EH (cell line): ENCODE data around the gene TPRA1.

Source experiments
- DNase-seq: peaks from one replicate; pipeline ENCODE4 v3.0.0-alpha.2; 2015; ENCODE audit warnings: low read depth

TPRA1 gene

DNA sequence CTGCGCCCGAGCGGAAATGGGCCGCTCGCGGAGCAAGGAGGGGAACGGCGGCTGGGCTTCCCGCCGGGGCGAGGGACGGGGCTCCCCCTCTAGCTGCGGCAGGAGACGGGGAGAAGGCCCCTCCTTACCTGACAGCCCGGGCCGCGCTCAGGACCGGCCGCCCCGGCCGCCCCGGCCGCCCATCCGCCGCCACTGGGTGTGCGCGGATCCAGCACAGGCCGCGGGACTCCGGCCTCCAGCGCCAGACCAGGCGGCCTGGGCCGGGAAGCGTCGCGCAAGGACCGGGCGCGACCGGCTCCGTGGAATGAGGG lies 296 bp downstream of the TPRA1 start:
- peak; percentile 49 for DNase-seq

DNA sequence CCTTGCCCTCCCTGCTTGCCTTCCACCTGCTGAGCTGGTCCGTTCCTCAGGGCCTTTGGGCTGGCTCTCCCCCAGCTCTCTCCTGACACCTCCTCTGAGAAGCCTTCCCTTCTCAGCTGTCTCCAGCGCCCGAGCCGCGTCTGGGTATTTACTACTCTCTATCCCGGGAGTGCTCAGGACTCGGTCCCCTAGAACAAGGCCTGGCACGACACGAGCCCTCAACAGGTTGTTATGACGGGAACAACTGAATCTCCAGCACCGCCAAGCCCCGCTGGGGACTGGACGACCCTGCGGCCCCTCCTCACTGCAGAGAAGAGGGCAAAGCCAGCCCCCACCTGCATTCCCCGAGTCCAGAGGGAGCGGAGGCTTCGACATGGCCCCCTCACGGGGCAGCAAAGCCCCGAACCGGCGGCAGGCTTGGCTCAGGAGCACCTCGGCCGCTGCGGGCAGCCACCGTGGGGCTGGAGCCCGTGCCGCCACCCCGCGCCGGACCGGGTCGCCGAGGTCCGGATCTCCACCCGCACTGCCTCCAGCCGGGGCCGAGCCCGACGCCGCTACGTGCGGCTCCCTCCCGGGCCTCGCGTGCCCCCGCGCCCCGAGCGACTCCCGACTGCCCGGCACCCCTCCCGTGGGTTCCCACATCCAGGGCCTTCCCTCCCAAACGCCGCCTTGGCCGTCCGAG lies 792 bp downstream of the TPRA1 start:
- DNase-seq: peak; percentile 14

DNA sequence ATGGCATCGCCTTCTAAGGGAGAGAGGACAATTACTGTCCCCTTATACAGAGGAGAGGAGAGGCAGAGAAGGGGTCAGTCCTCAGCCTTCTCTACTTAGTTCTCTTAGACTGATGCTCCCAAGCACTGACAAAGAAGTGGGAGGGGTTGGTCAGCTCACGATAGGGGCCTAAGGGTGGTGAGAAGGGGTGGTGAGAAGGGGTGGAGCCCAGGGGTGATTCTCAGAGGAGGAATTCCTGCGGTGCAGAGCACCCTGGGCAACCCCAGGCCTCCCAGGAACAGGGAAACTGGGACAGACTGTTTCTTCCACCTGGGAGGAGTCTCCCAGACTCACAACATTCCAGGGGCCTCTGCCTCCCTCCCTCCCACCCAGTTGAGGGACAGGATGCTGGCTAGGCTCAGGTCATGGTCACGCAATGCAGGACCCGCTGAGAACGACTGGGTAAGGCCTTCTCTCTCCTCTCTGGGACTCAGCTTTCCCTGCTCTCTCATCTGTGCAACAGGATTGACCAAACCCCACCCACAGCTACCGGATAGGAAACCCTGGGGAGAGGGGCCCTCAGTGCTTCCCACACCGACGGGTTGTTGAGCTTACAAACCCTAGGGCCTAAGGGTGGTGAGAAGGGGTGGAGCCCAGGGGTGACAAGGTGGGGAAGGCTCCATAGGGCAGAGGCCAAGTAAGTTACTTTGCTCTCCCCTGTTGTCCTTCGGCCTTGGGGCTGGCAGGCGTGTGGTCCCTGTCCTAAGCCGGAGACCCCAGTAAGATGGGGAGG lies 1.5 kb downstream of the TPRA1 start:
- DNase-seq: peak; percentile 93

DNA sequence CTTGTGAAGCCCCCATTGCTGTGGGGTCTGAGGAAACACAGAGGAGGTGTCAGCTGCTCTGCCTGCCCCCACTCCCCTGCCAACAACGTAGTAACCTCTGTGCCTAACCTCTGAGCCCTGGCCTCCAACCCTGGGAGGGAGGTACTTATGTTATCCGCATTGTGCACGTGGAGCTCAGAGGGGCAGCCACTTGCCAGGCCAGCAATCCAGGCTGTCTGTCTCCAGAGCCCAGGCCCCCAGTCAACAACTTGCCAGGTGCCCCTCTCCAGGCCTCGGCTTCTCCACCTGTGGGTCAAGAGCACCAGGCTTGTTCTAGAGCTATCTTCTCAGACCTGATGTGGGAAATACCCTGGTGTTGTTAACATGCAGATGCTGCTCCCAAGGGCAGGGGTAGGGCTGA lies 2.7 kb downstream of the TPRA1 start:
- DNase-seq: no peak

DNA sequence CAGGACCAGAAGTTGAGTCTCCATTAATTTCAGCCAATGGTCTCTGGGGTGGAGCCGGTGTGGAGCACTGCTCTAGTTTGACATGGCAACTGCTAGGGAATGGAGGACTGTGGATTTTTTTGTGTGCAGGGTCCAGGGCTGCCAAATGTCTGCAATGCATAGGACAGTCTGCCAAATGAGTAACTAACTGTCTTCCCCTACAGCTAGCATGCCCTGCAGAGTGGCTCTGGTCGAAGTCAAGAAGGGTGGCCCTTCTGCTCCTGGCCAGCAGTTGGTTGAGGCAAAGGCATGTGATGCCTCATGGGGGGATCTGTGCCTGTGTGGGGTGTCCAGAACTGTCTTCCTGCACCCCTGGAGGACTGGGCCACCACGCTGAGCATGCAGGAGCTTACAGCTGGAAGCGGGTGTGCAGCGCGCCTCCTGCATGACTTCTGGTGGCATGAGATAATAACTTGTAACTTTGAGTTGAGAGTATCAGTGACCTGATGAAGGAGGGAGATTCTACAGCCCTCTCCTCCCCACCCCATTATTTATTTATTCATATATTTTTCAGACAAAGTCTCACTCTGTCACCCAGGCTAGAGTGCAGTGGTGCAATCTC lies 4.6 kb downstream of the TPRA1 start:
- no peak for DNase-seq

DNA sequence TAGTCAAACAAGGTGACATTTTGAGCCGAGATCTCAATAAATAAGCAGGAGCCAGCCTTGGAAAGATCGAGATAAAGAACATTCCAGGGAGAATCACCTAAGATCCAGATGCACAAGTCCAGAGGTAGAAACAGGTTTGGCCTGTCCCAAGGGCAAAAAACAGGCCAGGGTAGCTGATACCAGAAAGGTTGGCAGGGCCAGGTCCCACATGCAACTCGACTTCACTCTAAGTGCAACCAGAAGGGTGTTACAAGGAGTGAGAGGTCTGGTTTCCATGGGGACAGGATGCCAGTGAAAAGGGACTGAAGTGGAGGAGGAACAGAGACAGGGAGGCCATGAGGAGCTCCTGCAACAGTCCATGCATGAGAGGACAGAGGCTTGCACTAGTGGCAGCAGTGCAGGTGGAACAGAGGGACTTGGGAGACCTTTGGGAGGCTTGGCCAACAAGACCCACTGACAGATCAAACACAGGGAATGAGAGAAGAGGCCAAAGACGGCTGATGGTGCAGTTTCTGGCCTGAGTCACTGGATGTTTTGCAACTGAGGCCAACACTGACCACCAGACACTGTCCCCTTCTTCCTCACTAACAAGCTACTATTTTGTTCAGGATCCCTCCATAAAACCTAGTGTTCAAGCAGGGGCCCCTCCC lies 5.2 kb downstream of the TPRA1 start:
- peak; percentile 36 for DNase-seq

DNA sequence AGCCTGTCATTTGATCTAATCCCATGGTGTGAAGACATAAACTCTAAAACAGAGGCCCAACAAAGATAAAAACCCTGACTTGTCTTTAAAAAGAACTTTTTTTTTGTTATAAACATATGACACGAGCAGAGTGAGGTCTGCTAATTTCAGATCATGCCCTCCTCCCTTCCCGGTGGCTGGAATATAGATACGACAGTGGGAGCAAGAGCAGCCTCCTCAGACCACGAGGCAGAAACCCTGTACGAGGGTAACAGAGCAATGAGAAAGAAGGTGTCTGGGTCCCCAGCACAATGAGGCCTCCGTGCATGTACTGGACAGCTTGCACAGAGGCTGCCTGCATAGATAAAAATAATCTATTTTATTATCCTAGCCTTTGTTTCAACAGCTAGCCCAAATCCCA lies 5.8 kb downstream of the TPRA1 start:
- DNase-seq: no peak

DNA sequence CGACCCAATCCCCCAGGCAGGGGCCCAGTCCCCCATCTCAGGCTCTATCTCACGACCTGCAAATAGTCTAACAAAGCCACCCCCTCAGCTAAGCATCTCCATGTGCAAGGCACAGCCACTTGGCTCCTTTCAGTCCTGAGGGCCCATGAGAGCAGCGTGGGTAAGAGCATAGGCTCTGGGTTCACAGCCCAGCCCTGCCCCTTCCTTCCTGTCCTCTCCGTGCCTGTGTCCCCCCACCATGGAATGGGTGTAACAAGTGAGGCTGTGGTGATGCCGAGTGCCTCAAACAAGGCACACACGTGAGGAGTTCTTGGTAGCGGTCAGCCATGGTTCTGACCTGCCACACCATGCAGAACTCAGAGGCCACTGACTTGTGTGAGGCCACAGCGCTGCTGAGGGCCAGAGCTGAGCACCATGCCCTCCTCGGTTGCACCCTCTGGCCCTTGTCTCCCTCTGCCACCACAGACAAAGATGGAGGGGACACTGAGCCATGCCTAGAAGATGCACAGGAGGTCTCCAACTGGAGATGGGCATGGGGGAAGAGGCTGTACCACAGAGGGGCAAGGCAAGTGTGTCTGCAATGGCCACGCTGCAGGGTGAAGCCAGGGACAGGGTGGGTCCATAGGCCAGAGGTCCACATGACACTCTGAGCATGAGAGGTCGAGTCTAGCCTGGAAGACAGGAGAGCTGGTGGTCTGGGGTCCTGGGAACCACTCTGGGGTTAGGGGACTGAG lies 10.0 kb downstream of the TPRA1 start:
- DNase-seq: no peak

DNA sequence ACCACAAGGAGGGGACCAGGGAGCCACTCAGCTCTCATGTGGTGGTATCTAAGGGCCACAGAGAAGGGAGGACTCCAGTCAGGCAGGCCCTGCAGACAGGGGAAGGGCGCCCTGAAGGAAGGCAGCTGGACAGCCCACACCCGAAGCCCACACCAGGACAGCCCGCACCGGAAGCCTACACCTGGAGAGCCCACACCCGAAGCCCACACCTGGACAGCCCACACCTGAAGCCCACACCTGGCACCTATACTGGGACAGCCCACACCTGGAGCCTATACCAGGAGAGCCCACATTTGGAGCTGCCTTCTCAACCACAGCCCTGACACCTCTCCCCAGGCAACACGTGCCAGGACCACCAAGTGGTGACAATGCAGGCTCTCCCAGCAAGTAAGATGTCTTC lies 11.7 kb downstream of the TPRA1 start:
- DNase-seq: no peak

DNA sequence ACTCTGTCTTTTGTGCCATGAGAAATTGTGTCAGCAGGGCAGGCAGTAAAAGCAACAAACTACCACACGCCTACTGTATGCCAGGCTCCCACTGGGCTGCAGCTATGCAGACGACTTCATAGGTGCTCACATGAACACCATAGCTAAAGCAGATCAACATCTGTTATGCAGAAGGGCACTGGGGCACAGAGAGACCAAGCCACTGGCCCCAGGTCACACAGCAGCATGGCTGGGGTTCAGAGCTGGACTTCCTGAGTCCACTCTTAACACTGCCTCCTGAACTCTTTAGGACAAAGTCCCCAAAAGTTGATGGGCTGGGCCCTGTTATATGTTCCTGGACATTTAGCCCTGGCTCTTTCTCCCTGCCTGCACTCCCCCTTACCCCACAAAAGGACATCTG lies 12.4 kb downstream of the TPRA1 start:
- no peak for DNase-seq

DNA sequence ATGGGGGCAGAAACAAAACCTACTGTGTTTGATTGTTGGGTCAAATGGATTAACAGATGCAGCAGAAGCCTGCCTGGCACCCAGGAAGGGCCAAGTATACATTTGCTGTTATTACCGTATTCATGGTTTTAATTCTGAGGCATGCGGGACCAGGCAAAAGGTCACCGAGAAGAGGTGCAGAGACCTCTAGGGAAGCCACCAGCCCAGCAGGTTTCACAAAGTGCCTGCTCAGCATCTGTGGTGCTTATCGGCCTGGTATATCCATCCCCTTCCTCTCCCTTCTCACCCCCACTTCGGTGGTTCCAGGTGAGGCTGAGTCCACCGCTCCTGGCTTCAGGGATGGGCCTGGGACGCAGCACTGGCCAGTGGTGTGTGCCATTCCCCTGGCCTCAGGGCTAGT lies 13.1 kb downstream of the TPRA1 start:
- no peak for DNase-seq

DNA sequence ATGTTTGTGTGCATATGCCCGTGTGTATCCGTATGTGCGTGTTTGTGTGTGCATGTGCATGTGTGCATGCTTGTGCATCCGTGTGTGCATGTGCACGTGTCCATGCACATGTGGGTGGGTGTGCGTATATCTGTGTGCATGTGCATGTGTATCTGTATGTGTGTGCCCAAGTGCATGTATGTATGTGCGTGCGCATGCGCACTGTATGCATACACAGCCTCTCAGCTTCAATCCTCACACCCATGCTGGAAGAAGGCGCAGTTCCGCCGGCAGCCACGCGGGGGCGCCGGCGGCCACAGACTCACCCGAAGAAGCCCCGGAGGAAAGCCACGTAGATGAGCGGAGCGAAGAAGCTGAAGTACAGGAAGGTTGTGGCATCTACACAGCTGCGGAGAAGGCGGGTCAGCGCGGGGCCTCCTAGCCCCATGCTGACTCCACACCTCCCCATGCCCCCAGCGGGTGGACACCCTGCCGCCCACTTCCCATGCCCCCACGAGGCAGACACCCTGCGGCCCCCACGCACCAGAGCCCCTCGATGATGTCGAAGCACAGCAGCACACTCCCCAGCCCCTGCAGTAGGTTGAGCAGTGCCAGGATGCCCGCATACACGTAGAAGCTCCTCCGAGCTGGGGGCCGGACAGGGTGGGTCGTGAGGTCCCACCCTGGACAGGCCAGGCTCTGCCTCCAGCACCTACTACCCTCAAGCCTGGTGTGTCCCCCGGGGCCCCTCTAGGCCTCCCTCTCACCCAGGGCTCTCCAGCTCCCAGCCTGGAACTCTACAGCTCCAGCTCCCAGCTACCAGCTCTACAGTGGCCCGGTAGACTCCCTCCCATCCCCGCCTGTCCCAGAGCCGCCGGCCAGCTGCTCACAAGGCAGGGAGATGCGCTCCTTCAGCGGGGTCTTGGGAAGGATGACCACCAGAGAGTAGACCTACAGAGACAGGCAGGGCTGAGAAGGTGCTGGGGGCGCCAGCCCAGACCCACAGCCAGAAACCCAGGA lies 15.4 kb downstream of the TPRA1 start:
- DNase-seq: peak; percentile 94

DNA sequence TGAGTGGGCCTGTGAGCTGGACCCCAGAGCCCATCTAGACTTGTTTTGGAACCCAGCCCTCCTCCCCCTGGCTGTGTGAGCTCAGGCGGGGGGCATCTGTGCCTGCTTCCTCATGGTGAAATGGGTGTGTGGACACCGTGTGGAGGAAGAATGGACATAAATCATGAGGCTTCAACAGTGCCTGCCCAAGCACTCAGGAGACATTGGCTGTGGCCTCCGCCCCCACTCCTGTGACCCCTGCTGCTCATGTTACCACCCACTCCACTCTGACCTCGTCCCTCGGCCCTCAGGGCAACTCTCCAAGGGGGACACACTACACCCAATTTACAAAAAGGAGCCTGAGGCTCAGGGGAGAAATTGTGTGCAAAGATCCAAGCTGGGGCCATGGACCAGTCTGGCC lies 16.6 kb downstream of the TPRA1 start:
- DNase-seq: no peak

DNA sequence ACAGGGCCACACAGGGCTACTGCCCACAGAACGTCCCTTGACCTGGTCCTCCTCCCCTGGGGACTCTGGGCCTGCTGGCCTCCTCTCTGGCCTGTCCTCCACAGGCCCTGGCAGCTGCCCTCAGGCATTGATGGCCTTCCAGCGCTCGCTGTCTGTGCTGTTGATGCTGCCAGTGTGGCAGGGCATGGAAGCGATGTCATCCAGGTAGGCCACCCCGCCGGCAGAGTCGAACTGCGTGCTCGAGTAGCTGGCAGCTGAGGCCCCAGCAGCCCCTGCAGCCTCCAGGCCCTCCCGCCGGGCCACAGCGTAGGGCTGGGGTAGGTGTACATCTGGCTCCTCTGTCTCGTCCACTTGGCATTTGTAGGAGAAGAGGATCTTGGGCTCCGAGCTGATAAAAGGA lies 17.1 kb downstream of the TPRA1 start:
- DNase-seq: no peak

DNA sequence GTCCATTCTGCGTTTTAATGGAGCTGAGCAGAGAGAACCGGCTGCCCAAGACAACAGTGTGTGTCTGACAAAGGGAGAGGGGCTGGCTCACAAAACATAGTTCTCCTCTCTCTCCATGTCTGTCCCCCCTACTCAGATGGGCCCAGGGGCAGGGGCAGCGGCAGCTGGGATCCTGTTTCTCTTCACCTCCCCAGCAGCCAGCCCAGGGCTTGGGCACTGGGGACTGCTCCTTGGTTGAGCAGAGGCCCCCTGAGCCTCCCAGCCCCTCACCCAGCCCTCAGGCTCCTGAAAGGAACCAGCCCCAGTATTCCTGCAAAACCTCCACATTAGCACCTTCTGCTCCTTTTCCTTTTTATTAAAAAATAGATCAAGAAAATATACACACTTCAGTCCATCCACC lies 17.8 kb downstream of the TPRA1 start:
- DNase-seq: no peak

DNA sequence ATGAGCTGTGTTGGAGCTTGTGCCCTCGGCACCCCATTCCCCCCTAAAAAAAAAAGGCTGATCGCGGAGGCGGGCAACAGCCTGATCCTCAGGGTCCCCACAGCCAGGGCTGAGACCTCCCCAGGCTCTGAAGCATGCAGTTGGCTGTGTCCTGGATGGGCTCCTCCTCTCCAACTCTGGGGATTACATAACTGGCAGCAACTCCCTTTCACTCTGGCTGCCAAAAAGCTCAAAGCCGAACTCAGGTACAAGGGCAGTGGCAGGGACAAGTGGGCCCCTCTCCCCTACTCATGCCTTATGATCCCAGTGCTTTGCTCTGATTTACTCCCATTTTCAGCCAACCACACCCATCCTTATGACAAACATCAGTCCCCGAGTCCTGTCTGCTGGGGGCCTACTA lies 18.3 kb downstream of the TPRA1 start:
- DNase-seq: no peak

DNA sequence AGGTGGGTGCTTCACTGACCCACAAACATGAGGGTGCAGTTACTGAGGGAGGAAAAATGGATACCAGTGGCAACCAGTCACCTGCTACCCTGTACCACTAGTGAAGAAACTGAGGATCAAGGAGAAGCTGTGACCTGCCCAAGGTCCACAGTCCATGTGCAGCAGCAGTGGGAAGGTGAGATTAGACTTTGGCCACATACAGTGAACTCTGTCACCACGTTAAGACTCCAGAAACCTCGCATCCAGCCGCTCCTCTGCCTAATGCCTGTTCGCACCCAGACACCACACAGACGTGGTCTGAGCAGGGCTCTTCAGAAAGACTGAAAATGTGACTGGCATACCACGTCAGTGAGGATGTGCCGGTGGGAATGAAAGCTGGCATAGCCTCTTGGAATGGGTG lies 20.0 kb downstream of the TPRA1 start:
- DNase-seq: no peak

DNA sequence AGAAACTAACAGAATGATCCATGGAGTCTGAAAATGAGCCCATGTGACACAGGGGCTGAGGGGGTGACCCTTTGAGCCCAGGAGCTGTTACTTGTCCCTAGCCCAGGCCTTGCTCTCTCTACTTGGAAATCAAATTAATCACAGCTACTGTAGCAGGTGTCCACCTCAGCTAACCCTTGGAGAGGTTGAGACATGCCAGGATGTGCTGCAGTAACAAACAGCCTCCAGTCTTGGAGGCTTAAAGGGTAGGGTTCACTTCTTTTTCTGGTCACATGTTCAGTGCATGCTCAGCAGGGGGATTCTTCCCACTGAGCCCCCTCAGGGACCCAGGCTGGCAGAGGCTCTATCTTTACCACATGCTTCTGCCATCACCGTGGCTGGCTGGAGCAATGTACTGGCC lies 21.4 kb downstream of the TPRA1 start:
- DNase-seq: no peak

DNA sequence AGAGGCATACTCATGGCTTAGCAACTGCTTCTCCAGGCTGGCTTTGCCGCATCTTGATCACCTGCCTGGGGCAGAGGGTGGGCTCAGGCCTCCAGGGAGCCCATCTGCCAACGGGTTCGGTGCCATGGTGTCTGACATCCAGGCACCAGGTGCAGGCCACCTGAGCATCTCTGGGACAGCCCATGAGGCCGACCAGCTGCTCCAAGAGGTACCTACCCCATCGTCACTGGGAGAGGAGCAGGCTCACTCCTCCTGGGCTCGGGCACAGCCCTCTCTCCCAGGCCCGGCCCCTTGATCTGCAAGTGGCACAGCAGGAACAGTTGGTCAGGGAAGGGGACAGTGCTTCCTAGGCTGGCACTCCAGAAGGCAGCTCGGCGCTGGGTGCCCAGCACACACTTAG lies 21.9 kb downstream of the TPRA1 start:
- DNase-seq: no peak

DNA sequence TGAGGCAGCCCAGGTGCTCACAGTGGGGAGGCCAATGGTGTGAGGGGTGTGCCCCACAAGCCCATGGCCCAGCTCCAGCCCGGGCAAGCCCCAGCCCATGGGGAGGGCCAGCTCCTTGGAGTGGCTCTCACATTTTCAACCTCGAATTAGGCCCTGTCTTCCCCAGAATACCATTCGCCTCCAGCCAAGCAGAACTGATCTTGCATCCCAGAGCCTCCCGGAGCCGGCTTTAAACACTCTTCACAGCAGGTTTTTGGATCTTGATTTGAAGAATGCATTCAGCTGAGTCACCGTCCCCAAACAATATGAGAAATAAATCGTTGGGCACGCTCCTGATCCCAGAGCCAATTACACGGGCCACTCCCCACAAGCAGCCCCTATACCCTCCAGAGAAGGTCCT lies 23.7 kb downstream of the TPRA1 start:
- DNase-seq: no peak

DNA sequence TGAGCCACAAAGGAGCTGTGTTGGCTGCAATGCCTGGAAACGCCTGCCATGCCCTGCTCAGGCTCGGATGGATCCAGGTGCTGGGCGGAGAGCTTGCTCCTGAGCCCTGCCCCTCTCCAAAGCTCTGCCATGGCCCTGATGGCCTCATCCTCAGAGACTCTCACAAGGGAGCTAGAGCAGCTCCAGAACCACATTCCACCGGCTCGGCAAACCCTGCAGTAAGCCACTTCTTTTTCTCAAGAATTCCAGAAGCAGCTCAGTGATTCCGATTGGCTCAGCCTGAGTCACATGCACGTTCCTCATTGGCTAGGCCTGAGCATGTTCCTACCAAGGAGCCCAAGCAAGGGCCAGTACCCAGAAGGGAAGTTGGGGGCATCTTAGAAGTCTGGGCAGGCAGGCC lies 24.8 kb downstream of the TPRA1 start:
- DNase-seq: no peak
